ENCODE results near the gene SLCO3A1.

GRCh38 chr15:92187975-92188374, 334.5 kb downstream of the SLCO3A1 start:
- TF ChIP-seq CTCF (IDR thresholded peaks at IDR 0.05) (no peak), POLR2AphosphoS5 (IDR thresholded peaks at IDR 0.05) (no peak), POLR2A (IDR thresholded peaks at IDR 0.05) (no peak)
